HCT116 (cell line): ENCODE measurements around the gene EDN2. TPM values are rescaled to one million over a fixed set of nuclear protein-coding genes. Genes with fewer than 3 reads are reported as not detected.

Experiments
- ATAC-seq: fragments of 200-7000 bp; cut with Tn5 transposase; 2 replicates; pipeline ENCODE4 v1.9.1; 2020; ENCODE audit warnings: mild to moderate bottlenecking, moderate library complexity
- BruUV-seq: library from RNA; stranded (reverse); fragments of 400-500 nt; replicated peaks from 2 replicates; lab custom pipeline; 2021; lab: Mats Ljungman, UMichigan
- CTCF ChIA-PET: fragments of 300-600 bp; sonication (Branson Sonifier 250); formaldehyde crosslinking; loops from one replicate; lab custom pipeline; 2021; ENCODE audit warnings: antibody characterized with exemption; lab: Charles Lee
- POLR2A ChIA-PET: fragments of 300-600, 350-600 bp; sonication (Branson Sonifier 250); formaldehyde crosslinking; loops from one replicate; lab custom pipeline; 2021; ENCODE audit warnings: antibody characterized with exemption; lab: Charles Lee
- RAD21 ChIA-PET, 2 experiments: fragments of 300-600 bp; sonication (Branson Sonifier 250); formaldehyde crosslinking; loops; one replicate each; lab custom pipeline; 2023; ENCODE audit warnings: low total read pairs in 2 of 2; ENCODE audit not compliant: uncharacterized antibody in 2 of 2, unreplicated experiment in 2 of 2, low non-redundant PET in 1 of 2; lab: Charles Lee
- DNase-seq: peaks from one replicate; pipeline ENCODE4 v3.0.0-alpha.2; 2010; ENCODE audit warnings: low read depth, low spot score
- H2AFZ ChIP-seq: fragments of 200-600 bp; shearing (Covaris generic), sonication (generic); 2 replicates; pipeline ENCODE4 v1.6.1; 2017; ENCODE audit warnings: low read depth, mixed run types, mixed read lengths, antibody characterized with exemption, low read length; ENCODE audit not compliant: poor library complexity, severe bottlenecking
- H3K27ac ChIP-seq: 2 replicates; pipeline ENCODE4 v1.5.1; 2012; ENCODE audit warnings: low read depth, low read length
- H3K27me3 ChIP-seq: fragments of 200-600 bp; sonication (generic); 2 replicates; pipeline ENCODE4 v1.6.1; 2016; ENCODE audit warnings: mixed run types, low read length, mixed read lengths; ENCODE audit not compliant: insufficient read depth
- H3K36me3 ChIP-seq, 2 experiments: fragments of 200-500 bp in 1 of 2; fragments of 200-600 bp in 1 of 2; sonication (Bioruptor generic) in 1 of 2; sonication (generic) in 1 of 2; 2 replicates each; pipeline versions ENCODE4 v1.5.1 to v1.6.1; 2014 to 2016; ENCODE audit warnings: low read length in 2 of 2, inconsistent platforms in 1 of 2, mixed read lengths in 1 of 2, mixed run types in 1 of 2; ENCODE audit not compliant: insufficient read depth in 2 of 2, control insufficient read depth in 1 of 2
- H3K4me1 ChIP-seq, 2 experiments: fragments of 200-600 bp in 1 of 2; sonication (generic) in 1 of 2; 2 replicates each; pipeline versions ENCODE4 v1.5.1 to v1.6.1; 2012 to 2017; ENCODE audit warnings: low read length in 2 of 2, inconsistent platforms in 1 of 2, mild to moderate bottlenecking in 1 of 2, mixed read lengths in 1 of 2, mixed run types in 1 of 2, moderate library complexity in 1 of 2; ENCODE audit not compliant: insufficient read depth in 2 of 2, control insufficient read depth in 1 of 2
- H3K4me2 ChIP-seq: fragments of 200-600 bp; sonication (generic); 2 replicates; pipeline ENCODE4 v1.6.1; 2017; ENCODE audit warnings: mixed run types, low read length, mixed read lengths
- H3K4me3 ChIP-seq, 2 experiments: fragments of 200-600 bp in 1 of 2; sonication (generic) in 1 of 2; replicated peaks in 1 of 2; 2 replicates each; pipeline ENCODE4 v1.5.1; 2011 to 2016; ENCODE audit warnings: low read length in 2 of 2, control low read depth in 1 of 2, low read depth in 1 of 2, mild to moderate bottlenecking in 1 of 2, mixed read lengths in 1 of 2, mixed run types in 1 of 2
- H3K79me2 ChIP-seq: fragments of 200-600 bp; sonication (generic); 2 replicates; pipeline ENCODE4 v1.6.1; 2017; ENCODE audit warnings: mild to moderate bottlenecking, mixed run types, low read length, moderate library complexity, mixed read lengths; ENCODE audit not compliant: insufficient read depth
- H3K9ac ChIP-seq: fragments of 200-600 bp; sonication (generic); 2 replicates; pipeline ENCODE4 v1.6.1; 2016; ENCODE audit warnings: low read length, mixed read lengths
- H3K9me2 ChIP-seq: fragments of 200-600 bp; sonication (generic), shearing (Covaris generic); 2 replicates; pipeline ENCODE4 v1.6.1; 2017; ENCODE audit warnings: mixed run types, mild to moderate bottlenecking, moderate library complexity; ENCODE audit not compliant: insufficient read depth
- H3K9me3 ChIP-seq, 2 experiments: fragments of 200-500 bp in 1 of 2; fragments of 200-600 bp in 1 of 2; sonication (Bioruptor generic) in 1 of 2; sonication (generic) in 1 of 2; 2 replicates each; pipeline ENCODE4 v1.6.1; 2014 to 2017; ENCODE audit warnings: low read length in 2 of 2, mixed read lengths in 2 of 2, inconsistent platforms in 1 of 2, low read depth in 1 of 2, mild to moderate bottlenecking in 1 of 2, mixed run types in 1 of 2, moderate library complexity in 1 of 2; ENCODE audit not compliant: control insufficient read depth in 1 of 2, insufficient read depth in 1 of 2
- H4K20me1 ChIP-seq: fragments of 200-600 bp; sonication (generic), shearing (Covaris generic); 2 replicates; pipeline ENCODE4 v1.6.1; 2017; ENCODE audit warnings: mixed run types, mild to moderate bottlenecking, moderate library complexity; ENCODE audit not compliant: insufficient read depth
- CBX3 ChIP-seq: IDR thresholded peaks from 2 replicates; pipeline ENCODE4 v1.6.1; 2012; ENCODE audit warnings: low read depth
- CEBPB ChIP-seq: IDR thresholded peaks from 2 replicates; pipeline ENCODE4 v1.6.1; 2012; ENCODE audit warnings: low read depth
- CTCF ChIP-seq, 3 experiments: fragments of 200-600 bp in 1 of 3; sonication (generic) in 1 of 3; IDR thresholded peaks in 2 of 3; conservative IDR thresholded peaks in 1 of 3; 2 replicates each; pipeline ENCODE4 v1.5.1; 2012 to 2017; ENCODE audit warnings: low read depth in 2 of 3, low read length in 2 of 3, antibody characterized with exemption in 1 of 3, borderline replicate concordance in 1 of 3, control low read depth in 1 of 3, mild to moderate bottlenecking in 1 of 3, mixed read lengths in 1 of 3, mixed run types in 1 of 3, moderate library complexity in 1 of 3; ENCODE audit not compliant: insufficient read depth in 1 of 3
- POLR2AphosphoS5 ChIP-seq: IDR thresholded peaks from 2 replicates; pipeline ENCODE4 v1.6.1; 2011; ENCODE audit warnings: mild to moderate bottlenecking, low read depth, low read length, moderate library complexity
- intact Hi-C: fragments of 100-400 bp; cut with micrococcal nuclease; formaldehyde crosslinking; loops from 2 replicates; pipeline ENCODE4 v1.10.0; 2022
- total RNA-seq: library from RNA; stranded (reverse); gene quantifications from one replicate; pipeline ENCODE4 v1.2.1, GENCODE V29; 2021; ENCODE audit not compliant: unreplicated experiment

Gene EDN2
- total RNA-seq, 1 experiment from 2014 or later = not detected

- no peak overlapping the region for H2AFZ ChIP-seq
- no peak for TF ChIP-seq CEBPB
- TF ChIP-seq POLR2AphosphoS5 = 0 out of 2 replicates have a peak, but pooled peaks have one; percentile 4
- 0 out of 6 replicates have a peak, but pooled peaks of 1 of the 3 experiments have one; percentile 6 for TF ChIP-seq CTCF (IDR thresholded peaks at IDR 0.05 in 2 of 3, conservative IDR thresholded peaks at IDR 0.05 in 1 of 3; ENCODE audit: borderline replicate concordance in 1 of 3, insufficient read depth in 1 of 3, low read depth in 2 of 3, low read length in 2 of 3)
- RAD21 ChIA-PET = no interaction called here
- H3K4me1 ChIP-seq = peaks cover 67 to 81% of the 10 kb centered on the region in 2 experiments
- no peaks in the 10 kb centered on the region for H3K36me3 ChIP-seq
- H3K9me2 ChIP-seq = no peaks in the 10 kb centered on the region
- H3K4me2 ChIP-seq = peak overlapping the region; percentile 65
- H3K27me3 ChIP-seq = no peaks in the 10 kb centered on the region
- intact Hi-C loops = no loop called here
- CTCF ChIA-PET = no interaction called here
- peak overlapping the region; percentile 33; the same call in 1 of the 2 replicates for H3K9ac ChIP-seq
- H3K79me2 ChIP-seq = no peaks in the 10 kb centered on the region
- H3K27ac ChIP-seq = 0 out of 2 replicates have a peak overlapping the region, but pooled peaks have one; percentile 13
- ATAC-seq (no peak), DNase-seq (no peak)
- POLR2A ChIA-PET = no interaction called here
- H3K9me3 ChIP-seq = no peaks in the 10 kb centered on the region
- H4K20me1 ChIP-seq = no peaks in the 10 kb centered on the region
- no TSS peak for BruUV-seq
- H3K4me3 ChIP-seq = no peak overlapping the region
These were observed 16.5 kb upstream of the EDN2 start for GRCh38 chr1:41500781-41501518.

- RAD21 ChIA-PET = no interaction called here
- TF ChIP-seq POLR2AphosphoS5 (0 out of 2 replicates have a peak, but pooled peaks have one; percentile 28), CBX3 (no peak)
- Histone ChIP-seq H3K9me3 (no peaks in the 10 kb centered on the region), H3K4me3 (no peak overlapping the region), H3K27me3 (no peaks in the 10 kb centered on the region), H3K9me2 (no peaks in the 10 kb centered on the region), H3K4me2 (peak overlapping the region; percentile 65), H3K27ac (0 out of 2 replicates have a peak overlapping the region, but pooled peaks have one; percentile 13), H3K9ac (peak overlapping the region; percentile 33), H3K79me2 (no peaks in the 10 kb centered on the region), H3K4me1 (peaks cover 73 to 87% of the 10 kb centered on the region in 2 experiments), H3K36me3 (no peaks in the 10 kb centered on the region), H2AFZ (no peak overlapping the region), H4K20me1 (no peaks in the 10 kb centered on the region)
- POLR2A ChIA-PET = no interaction called here
- intact Hi-C loops = no loop called here
- CTCF ChIA-PET = no interaction called here
- ATAC-seq = no peak
- DNase-seq = no peak
- BruUV-seq = no TSS peak
These were observed 15.9 kb upstream of the EDN2 start for GRCh38 chr1:41500378-41500777.
